NCI-H446 treated with DMSO at 0.1 percent for 48 hours (cell line): ENCODE results near the gene TAF1B.

Experiments
- DNase-seq: peaks from one replicate; lab custom pipeline; 2025; lab: John Stamatoyannopoulos, UW

The TAF1B gene

GRCh38 chr2:9843229-9844035 lies at the start of gene TAF1B:
TSS of gene TAF1B (plus strand) at chr2:9843474. CDS start at chr2:9843542, 68 bp downstream.
- peak; percentile 93 for DNase-seq

- DNase-seq, result no peak
These were observed 49.2 kb upstream of the TAF1B start for GRCh38 chr2:9793918-9794717.

DNA sequence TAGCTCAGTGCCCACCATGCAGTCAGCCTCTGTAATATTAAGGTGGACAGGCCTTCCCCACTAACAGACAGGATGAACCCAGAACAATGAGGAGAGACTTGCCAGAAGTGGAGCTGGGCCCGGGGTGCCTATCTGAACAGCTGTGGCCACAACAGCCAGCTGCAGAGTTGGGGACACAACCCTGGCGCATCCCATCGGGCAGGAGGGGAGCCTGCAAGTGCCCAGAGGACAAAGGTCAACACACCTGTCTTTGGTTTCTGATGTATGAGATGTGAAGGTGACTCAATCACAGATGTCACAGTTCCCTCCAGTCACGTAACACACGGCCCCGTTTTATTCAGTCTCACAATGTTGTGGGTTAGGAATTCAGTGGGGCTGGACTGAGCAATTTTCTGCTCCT lies 48.2 kb upstream of the TAF1B start:
- no peak for DNase-seq

- no peak for DNase-seq
These were observed 46.9 kb upstream of the TAF1B start for GRCh38 chr2:9796056-9797010.

GRCh38 chr2:9797086-9797485 lies 46.2 kb upstream of the TAF1B start:
- DNase-seq, result no peak

DNA sequence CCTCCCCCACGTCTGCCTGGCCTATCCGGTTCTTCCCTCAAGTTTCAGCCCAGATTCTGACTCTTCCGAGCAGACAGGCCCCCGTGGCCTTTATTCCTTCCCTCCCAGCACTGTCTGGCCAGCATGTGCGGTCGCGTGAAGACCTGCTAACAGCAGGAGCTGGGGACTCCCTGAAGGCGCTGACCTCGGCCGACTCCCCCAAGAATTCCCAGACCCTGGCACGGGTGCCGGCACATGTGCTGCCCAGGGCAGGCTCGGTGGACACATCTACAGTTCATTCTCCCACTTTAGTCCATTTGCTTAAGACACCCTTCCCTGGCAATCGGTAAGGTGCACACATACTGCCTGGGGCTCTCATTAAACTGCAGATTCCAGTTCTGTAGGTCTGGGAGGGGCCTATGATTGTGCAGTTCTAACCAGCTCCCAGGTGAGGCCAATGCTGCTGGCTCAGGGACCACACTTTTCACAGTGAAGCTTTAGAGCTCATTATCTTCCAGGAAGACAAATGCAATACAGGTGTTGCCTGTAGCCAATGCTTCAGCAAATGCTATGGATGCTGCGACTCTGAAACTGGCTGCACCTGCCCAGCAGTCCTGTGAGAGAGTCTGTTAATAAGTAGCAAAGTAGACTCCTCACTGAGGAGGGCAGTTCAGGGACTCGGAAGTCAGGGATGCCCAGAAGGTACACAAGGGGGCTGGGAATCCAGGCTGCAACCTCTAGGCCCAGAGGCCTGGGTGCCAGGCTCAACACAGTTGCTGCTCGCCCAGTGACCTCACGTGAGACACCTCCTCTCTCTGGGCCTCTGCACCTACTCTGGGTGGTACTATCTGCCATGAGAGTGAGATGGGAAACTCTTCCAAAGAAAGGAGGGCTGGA lies 45.4 kb upstream of the TAF1B start:
- DNase-seq, result no peak

DNA sequence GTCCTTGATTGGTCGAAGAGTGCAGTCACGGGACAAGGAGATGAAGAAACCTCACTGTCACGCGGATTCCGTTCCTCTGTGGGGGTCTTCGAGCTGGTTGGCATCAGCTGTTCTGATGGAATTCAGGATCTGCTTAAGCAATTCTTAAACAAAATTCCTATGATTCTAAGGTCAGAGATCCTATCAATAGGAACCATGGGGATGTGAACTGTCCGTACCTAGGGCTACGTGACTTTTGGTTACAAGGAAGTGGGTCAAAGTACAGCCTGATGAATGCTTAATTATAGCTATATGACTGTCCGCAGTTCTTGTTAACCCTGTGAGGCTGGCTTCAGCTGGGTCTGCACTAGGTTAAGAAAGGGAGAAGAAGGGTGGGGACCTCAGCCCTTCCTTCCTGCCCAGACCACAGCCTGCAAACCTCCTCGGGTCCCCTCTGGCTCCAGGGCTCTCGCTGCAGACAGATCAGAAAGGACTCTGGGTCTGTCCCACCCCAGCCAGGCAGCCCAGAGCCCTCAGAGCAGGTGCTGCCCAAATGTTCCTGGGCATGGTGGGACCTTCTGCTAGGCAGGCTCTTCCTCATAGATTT lies 44.2 kb upstream of the TAF1B start:
- DNase-seq, result no peak

GRCh38 chr2:9799729-9800632 lies 43.3 kb upstream of the TAF1B start:
- peak; percentile 9 for DNase-seq

DNA sequence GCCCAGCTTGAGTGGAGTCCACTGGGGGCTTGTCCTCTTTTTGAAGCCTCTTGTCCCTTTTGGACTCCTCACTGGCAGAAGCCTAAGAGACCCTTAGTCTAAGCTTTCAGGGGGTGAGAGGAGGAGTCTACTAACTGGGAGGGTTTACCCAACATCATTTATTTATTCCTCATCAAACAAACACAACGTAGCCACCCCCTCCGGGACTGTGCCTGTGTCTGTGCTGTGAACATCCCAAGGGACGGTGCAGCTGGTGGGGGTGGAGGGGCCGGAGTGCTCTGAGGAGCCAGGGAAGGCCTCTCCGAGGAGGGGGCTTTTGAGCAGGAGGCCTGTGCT lies 42.7 kb upstream of the TAF1B start:
- DNase-seq, result no peak

DNA sequence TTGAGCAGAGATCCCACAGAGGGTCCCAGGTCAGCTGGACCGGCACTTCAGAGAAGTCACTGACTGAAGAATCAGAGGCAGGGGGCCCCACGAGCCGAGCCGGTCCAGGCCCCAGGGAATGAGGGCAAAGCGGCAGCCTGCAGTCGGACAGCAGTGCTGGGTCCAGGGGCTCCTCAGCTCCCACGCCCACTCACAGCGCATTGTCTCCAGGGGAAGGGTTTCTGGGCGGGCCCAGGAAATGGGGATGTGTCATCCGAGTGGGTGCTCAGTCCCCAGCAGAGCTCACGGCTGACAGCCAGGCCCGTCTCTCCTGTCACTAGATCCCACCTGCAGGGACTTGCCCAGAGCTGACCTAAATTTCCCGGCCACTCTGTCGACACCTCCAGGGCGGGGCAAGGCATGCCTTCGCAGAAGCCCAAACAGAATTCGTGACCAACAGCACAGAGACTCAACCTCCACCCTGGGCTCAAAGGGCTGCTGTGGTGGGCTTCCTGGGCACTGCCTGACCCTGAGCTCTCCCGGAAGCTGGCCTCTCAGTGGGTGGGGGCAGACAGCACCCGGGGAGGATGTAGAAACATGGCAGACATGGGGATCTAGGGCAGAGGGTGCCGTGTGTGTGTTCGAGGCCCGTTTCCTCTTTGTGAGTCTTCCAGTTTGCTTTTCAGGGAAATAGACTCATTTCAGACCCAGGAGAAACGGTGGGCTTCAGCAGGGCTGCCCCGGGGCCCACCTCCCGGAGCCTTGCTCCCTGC lies 42.1 kb upstream of the TAF1B start:
- no peak for DNase-seq

- no peak for DNase-seq
These were observed 40.7 kb upstream of the TAF1B start for GRCh38 chr2:9802576-9802993.

GRCh38 chr2:9803023-9803805 lies 40.1 kb upstream of the TAF1B start:
- no peak for DNase-seq

DNA sequence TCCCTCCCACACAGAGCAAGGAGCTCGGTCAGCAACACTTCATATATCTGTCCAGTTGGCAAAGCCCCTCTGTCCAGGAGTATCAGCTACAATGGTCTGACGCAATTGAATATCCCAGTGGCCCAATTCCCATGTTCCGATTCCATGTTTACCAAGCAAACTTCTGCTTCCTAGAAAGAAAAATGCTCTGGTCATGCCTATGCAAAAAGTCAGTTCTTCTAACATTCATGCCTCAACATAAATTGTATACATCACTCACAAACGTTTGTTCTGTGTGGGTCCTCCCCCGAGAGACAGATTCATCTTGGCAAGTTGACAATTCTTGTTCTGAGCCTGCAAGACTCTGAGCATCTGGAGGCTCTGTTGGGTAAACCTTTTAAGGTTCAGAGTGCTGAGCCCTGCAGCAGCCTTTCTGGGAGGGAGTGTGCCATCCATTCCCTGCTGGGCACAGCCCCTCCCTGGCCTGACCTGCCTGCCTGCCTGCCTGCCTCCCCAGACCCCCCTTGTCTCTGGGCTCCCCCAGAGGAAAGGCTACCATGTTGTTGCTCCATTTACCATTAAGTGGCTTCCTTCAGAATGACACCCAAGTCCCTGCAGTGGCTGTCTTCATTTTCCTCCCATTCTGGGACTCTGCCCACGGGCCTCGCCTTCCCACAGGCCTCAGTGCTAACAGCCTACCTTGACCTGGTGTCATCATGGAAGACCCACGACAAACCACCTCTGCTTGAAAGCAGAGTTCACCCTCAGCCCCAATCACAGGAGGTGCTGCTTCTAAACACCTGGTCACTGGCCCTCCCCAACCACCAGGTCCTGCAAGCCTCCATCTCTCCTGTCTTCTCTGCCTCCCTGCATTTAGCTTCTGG lies 37.6 kb upstream of the TAF1B start:
- peak; percentile 14 for DNase-seq

GRCh38 chr2:9806298-9806610 lies 37.0 kb upstream of the TAF1B start:
- DNase-seq, result no peak

DNA sequence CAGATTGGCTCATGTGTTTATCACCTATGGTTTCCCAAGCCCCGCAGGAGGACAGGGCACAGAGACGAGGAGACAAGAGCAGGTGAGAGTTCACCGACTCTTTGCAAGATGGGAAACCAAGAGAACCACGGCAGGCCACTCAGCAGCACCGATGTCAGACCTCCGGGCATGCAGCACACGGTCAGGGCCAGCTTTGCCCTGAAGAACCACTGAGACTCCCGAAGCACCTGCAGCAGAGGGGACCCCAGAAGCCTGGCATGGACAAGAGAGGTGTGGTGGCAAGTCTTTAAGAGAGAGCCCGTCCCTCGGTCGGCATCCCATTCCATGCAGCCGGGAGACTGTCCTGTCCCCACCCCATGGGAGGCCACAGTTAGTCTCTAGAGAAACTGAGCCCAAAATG lies 36.6 kb upstream of the TAF1B start:
- no peak for DNase-seq

DNA sequence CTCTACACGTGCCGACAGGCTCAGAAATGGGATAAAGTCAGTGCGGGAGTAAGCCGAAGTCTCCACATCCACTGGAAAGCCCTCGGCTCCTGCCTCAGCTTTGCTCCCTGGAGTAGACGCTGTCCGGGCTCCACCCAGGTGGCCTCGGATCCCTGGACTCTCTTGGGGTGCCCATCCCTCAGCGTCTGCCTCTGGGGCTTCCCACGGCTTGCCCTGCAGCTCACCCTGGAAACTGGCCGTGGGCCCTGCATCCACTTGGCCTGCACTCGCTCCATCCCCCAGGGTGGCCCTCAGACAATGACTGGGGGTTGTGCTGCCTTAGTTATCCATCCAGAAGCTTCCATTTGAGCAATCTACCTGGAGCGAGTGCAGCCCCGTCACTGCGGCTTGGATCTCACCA lies 36.2 kb upstream of the TAF1B start:
- no peak for DNase-seq

DNA sequence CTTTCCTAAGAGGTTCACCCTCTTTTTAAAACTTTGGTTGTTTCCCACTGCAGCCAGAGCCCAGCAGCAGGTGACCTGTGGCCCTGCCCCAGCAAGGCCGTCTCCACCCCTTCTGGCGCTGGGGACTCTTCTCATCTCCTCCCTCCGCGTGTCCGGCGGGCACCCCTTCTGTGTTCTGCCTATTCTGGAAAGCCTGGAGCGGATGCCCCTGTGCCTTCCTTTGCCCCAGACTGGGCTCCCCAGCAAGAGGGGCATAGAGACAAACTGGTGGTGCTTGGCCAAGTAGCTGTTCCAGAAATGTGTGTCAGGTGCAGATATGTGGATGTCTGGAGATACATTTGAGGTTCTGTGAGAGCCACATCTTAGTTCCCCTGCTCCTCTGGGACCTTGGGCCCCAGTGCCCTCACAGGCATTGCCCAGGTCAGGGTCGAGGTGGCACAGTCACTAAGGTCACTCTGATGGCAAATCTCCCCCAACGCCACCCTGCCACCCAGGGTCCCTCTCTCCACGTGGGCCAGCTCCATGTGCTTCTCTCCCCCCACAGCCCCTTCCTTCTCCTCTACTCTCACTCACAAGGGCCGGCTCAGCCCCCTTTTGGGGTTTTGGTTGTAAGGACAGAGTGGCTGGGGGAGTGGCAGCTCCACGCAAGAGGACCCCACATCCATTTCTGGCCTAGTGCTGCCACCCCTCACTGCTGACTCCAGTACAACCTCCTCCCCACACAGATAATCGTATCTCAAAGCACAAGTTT lies 35.5 kb upstream of the TAF1B start:
- DNase-seq, result no peak
